ENCODE data around the gene LSMEM2.
"Not testable (repeated sequence)": the region's sequence is repeated elsewhere in the genome, so short reads cannot be mapped to it uniquely, and the experiment has no call there.

Gene LSMEM2

DNA sequence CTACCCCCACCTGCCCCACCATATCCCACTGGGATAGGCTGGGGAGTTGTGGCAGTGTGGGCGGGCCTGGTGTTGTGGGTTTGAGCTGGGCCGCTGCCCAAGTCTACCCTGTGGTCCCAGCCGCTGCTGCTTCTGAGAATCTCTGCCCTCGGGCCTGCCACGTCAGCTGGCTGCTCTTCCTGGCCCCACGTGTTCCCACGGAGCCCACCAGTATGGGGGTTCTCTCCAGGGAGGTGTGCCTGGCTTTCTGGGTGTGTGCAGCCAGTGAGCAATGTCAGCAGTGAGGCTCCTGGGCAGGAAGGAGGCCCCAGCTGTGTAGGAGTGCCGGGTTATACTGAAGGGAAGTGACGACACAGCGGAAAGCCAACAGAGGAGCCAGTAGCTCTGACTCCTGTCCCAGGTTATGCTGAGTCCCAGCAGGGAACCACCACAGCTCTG, 32.4 kb upstream of the LSMEM2 start:
- peak; percentile 73 to 76 for DNase-seq

- no peak for DNase-seq
Measured at GRCh38 chr3:50248387-50248786, 30.5 kb upstream of the LSMEM2 start.

- no peak for DNase-seq
Measured at GRCh38 chr3:50249457-50249856, 29.4 kb upstream of the LSMEM2 start.

DNA sequence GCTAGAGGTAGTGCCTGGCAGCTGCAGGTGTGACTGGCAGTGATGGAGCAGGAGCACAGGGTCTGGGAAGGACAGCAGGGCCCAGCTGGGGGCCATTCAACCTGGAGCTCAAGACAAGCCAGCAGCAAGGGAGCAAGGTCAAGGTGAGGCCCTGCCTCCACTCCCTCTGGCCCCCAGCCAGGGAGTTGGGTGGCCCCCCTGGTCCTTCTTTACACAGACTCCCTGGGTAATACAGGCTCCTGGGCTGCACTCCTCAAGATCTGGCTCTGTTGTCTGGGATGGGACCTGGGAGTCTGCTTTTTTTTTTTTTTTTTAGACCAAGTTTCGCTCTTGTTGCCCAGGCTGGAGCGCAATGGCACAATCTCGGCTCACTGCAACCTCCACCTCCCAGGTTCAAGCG, 28.4 kb upstream of the LSMEM2 start:
- no peak for DNase-seq

DNA sequence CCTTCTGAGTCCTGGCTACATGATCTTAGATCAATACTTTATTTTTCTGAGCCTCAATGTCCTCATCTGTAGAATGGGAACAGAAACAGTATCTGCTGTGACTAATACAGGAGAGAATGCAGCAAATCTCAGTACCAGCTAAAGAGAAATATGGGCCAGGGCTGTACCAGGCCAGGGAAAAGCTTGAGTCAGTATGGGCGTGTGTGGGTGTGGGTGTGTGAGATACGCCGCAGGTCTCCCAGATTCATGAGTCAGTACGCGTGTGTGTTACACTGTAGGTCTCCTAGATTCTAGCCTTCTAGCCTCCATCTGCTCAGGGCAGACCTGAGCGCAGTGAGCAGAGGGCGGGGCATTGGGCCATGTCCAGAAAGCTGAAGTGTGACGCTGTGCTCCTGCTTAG, 27.7 kb upstream of the LSMEM2 start:
- no peak for DNase-seq

GRCh38 chr3:50254577-50255250, 24.2 kb upstream of the LSMEM2 start:
- DNase-seq: no peak

DNA sequence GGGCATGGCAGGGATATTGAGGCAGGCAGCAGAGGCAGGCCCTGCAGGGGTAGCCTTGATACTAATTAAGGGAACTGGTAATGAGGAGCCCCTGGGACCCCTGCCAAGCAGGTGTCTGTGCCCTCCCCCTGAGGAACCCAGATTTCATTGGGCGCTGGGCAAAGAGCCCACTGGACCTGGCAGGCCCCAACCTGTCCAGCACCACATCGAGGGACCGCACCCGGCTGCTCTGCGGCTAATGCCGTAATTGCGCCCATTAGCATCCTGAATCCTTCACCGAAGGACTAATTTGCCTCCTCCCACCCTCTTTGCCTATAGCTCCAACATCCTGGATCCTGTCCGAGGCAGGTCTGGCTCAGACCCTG, 23.7 kb upstream of the LSMEM2 start:
- DNase-seq: no peak

GRCh38 chr3:50256978-50257890, 21.7 kb upstream of the LSMEM2 start:
- no peak for DNase-seq

- no peak for DNase-seq
Measured at GRCh38 chr3:50258029-50258680, 20.7 kb upstream of the LSMEM2 start.

DNA sequence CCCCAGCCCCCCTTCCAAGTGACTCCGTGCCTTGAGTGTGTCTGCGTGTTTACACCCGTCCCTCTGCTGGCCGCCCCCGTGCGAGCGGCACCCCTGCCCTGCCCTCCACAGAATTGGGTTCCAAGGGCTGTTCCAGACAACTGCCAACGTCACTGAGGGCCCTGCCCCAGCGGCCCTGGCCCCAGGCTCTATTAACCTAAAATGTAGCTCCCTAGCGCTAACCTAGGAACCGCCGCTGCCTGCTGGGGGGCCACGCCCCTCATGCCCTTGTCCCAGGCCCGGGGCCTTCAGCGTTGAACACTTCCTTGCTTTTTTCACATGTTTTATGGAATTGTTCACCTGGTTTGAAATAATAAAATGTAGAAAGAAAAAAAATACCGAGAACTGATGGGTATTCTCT, 19.9 kb upstream of the LSMEM2 start:
- DNase-seq: no peak

GRCh38 chr3:50259432-50260026, 19.4 kb upstream of the LSMEM2 start:
- DNase-seq: no peak

DNA sequence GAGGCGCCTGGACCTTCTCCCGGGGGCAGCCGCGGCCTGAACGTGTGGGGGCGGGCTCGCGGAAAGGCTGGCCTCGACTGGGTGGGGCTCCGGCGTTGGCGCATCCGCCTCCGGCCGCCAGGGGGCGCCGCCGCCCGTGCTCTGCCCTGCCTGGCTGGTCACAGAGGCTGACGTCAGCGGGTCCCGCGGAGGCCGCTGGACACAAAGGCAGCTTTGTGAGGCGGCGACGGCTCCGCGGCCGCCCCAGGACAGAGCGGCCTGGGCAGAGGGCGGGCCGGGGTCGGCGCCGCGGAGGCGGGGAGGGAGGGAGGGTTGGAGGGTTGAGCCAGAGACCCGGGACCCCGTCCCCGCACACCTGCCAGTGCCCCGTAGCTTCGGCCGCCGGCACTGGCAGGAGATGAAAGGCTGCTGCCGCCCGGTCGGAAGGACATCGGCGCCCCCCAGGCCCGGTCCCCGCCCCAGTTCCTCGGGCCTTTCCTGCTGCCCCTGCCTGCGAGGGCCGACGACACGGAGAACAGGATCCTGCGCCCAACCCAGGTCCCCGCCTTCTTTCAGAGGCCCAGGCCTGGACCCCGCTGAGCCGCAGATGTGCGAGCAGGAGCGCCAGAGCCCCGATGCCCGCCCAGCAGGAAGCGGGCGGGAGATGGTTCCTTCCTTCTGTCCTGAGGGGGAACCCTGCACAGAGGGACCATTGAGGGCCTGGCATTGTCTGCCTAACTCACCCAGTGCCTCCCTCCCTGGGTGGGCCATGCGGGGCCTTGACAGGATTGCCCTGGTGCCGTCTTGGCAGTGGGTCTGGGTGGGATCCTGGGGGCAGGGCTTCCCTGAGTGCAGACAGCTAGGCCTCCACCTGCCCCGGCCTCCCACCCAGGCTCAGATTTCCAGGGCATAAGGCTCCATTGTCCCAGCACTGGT, 18.6 kb upstream of the LSMEM2 start:
- peak; percentile 78 to 91 for DNase-seq

- DNase-seq: no peak
Measured at GRCh38 chr3:50260942-50261441, 17.9 kb upstream of the LSMEM2 start.

DNA sequence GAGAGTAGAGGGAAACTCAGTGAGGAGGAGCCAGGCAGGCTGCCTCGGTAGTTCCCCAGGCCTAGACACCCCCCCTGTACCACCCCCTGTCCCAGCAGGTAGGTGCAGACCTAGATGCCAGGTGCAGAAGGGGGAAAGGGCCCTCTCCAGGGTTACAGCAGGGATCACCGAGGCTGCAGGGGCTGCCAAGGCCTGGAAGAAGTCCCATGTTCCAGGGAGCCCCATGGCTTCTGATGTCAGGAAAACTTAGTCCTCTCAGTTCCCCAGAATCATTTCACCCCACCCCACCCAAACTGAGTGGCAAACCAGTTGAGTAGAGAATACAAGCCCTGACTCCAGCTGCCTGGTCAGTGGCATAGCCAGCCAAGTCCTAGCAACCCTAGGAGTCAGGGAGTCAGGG, 17.4 kb upstream of the LSMEM2 start:
- DNase-seq: no peak

DNA sequence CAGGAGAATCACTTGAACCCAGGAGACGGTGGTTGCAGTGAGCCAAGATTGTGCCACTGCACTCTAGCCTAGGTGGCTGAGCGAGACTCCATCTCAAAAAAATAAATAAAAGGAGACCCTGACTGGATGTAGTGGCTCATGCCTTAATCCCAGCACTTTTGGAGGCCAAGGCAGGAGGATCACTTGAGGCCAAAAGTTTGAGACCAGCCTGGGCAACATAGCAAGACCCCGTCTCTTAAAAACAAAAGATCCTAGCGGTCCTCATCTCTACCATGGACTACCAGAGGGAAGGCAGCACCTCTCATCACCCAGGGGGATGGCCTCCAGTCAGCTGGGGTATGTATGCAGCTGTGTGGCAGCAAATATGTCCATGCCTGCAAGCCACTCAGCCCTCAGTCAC, 16.7 kb upstream of the LSMEM2 start:
- not testable (repeated sequence) for DNase-seq

GRCh38 chr3:50262778-50263177, 16.1 kb upstream of the LSMEM2 start:
- DNase-seq: no peak

DNA sequence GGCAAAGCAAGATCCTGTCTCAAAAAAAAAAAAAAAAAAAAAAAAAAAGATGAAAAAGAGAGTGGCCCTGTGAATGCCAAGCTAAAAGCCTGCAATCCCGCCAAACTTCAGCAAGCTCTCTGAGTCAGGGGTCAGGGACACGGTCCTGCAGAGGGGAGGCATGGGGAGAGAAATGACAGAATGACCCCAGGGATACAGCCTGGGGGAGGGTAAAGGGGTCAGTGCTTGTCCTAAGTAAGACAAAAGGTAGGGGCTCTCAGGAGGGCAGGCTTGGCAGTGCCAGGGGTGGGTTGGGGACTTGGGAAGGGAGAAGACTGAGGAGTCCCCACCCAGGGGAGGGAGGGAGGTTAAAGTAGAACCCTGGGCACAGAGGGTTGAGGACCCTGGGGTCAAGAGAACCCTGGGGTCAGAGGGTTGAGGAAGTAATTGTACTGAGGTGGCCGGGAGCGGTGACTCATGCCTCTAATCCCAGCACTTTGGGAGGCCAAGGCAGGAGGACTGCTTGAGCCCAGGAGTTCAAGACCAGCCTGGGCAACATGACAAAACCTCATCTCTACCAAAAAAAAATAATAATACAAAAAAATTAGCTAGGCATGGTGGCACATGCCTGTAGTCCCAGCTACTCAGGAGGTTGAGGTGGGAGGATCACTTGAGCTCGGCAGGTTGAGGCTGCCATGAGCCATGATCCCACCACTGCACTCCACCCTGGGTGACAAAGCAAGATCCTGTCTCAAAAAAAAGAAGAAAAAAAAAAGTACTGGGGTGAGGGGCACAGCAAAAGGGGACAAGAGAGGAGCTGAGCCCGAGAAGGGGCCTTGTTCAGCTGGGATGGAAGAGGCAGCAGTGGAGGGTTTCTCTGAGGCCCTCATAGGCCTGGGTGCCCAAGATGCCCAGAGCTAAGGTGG, 15.2 kb upstream of the LSMEM2 start:
- no peak for DNase-seq

- DNase-seq: no peak
Measured at GRCh38 chr3:50264383-50264963, 14.4 kb upstream of the LSMEM2 start.

GRCh38 chr3:50264964-50265485, 13.9 kb upstream of the LSMEM2 start:
- no peak for DNase-seq

DNA sequence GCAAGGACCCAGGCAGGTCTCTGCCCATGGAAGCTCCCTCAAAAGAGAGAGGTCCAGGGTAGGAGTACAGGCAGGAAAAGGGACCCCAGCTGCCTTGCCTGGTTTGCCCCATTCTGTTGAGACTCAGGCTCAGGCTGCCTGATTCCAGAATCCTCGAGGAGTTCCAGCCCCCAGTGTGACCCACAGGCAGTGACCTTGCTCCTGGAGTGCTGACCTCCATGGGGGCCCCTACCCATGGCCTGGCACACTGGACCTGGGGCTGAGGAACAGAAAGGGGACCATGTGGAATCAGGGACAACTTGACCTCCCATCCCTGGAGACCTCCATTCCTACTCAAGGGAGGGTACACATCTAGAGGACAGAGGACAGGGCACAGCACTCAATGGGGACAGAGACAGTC, 13.3 kb upstream of the LSMEM2 start:
- no peak for DNase-seq
